ENCODE data around the gene RNFT2. TPM values are rescaled to one million over a fixed set of nuclear protein-coding genes. Genes with fewer than 3 reads are reported as not detected.
"Not testable (repeated sequence)": the region's sequence is repeated elsewhere in the genome, so short reads cannot be mapped to it uniquely, and the experiment has no call there.

Gene RNFT2
- total and polyA plus RNA-seq, 12 donors = 0.46 to 2.2 (median 1.6) TPM

- 91 to 93% methylated on average over 4 of the region's 4 CpGs for WGBS, 2 donors
These were observed 7.4 kb downstream of the RNFT2 start for GRCh38 chr12:116745554-116745953.

GRCh38 chr12:116749884-116750283, 11.8 kb downstream of the RNFT2 start:
- Histone ChIP-seq H3K27ac (no peak overlapping the region), H3K36me3 (no peaks in the 10 kb centered on the region), H3K9me3 (no peaks in the 10 kb centered on the region), H3K4me1 (no peaks in the 10 kb centered on the region), H3K4me3 (no peak overlapping the region), H3K27me3 (no peaks in the 10 kb centered on the region)
- WGBS, 2 donors = 91 to 92% methylated on average over 26 of the region's 26 CpGs
- intact Hi-C loops (cut with DNase I) = no loop called here
- ATAC-seq (no peak), DNase-seq (no peak)
- no peak for TF ChIP-seq CTCF (IDR thresholded peaks at IDR 0.05)

More at GRCh38 chr12:116745554-116745953, 7.4 kb downstream of the RNFT2 start:
- TF ChIP-seq CTCF (IDR thresholded peaks at IDR 0.05) = no peak
- intact Hi-C loops (cut with DNase I) = no loop called here
- H3K9me3 ChIP-seq = no peaks in the 10 kb centered on the region
- no peak for ATAC-seq
- no peak for DNase-seq
- no peak overlapping the region for H3K27ac ChIP-seq
- no peaks in the 10 kb centered on the region for H3K27me3 ChIP-seq
- no peaks in the 10 kb centered on the region for H3K4me1 ChIP-seq
- H3K4me3 ChIP-seq = no peak overlapping the region
- no peaks in the 10 kb centered on the region for H3K36me3 ChIP-seq

GRCh38 chr12:116750298-116750697, 12.2 kb downstream of the RNFT2 start:
- H3K36me3 ChIP-seq = no peaks in the 10 kb centered on the region
- ATAC-seq = no peak
- H3K4me3 ChIP-seq = no peak overlapping the region
- 91 to 99% methylated on average over 4 of the region's 4 CpGs for WGBS, 2 donors
- intact Hi-C loops (cut with DNase I) = no loop called here
- no peak for TF ChIP-seq CTCF (IDR thresholded peaks at IDR 0.05)
- H3K27me3 ChIP-seq = no peaks in the 10 kb centered on the region
- H3K4me1 ChIP-seq = no peaks in the 10 kb centered on the region
- no peak overlapping the region for H3K27ac ChIP-seq
- DNase-seq = no peak
- H3K9me3 ChIP-seq = no peaks in the 10 kb centered on the region

GRCh38 chr12:116754097-116754496, 16.0 kb downstream of the RNFT2 start:
- intact Hi-C loops (cut with DNase I); ATAC-seq: not testable (repeated sequence)

GRCh38 chr12:116754783-116755182, 16.7 kb downstream of the RNFT2 start:
- H3K9me3 ChIP-seq; H3K27me3 ChIP-seq; intact Hi-C loops (cut with DNase I); H3K4me1 ChIP-seq; H3K27ac ChIP-seq; ATAC-seq; H3K4me3 ChIP-seq; DNase-seq; H3K36me3 ChIP-seq: not testable (repeated sequence)
- WGBS, 2 donors = 96 to 100% methylated on average over 1 of the region's 1 CpG

More at GRCh38 chr12:116754097-116754496, 16.0 kb downstream of the RNFT2 start:
- H3K27me3 ChIP-seq, H3K36me3 ChIP-seq, H3K4me1 ChIP-seq, H3K27ac ChIP-seq, H3K4me3 ChIP-seq, DNase-seq, H3K9me3 ChIP-seq: not testable (repeated sequence)
- 86 to 91% methylated on average over 5 of the region's 5 CpGs for WGBS, 2 donors

Measured in heart right ventricle (tissue), 16 donors.